Brain pericyte (primary cell): ENCODE measurements around the gene SORCS3.

Experiments
- DNase-seq: peaks from one replicate; pipeline ENCODE4 v3.0.0-alpha.2; 2012; ENCODE audit warnings: low read depth, low spot score

SORCS3 gene

DNA sequence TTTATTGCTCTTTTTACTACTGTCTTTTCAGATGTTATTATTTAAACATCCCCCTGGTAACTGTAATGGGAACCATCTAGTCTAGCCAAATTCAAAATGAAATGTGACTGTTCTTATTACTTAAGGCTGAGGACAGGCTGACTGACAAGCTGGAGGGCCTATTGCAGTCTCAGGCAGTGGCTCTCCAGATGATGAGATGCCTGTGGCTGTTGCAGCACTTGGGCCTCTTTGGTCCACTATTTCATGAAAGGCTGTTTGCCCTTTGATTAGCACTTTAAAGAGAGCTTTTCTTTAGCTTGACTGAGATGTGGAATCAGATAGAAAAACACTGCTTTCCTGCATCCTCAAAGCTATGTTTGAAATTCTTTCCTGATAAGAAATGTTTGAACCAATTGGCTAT, 540.5 kb downstream of the SORCS3 start:
- DNase-seq = no peak

DNA sequence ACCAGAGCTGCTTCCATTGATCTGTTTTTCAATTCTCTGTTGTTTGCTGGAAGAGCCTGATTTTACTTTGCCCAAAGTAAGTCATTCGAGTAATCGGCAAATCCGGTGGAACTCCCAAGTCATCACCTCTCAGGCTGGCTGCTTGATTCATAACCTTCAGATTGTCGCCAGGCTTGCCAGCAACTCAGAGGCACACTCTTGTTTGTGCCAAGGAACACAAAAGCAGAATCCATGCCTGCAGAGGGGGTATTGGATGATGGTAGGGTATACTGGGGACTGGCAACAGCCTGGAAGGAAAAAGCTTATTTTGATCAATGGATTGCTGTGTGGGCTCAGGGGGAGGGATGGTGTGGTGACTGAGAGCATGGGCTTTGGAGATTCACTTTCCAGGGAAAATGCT, 542.4 kb downstream of the SORCS3 start:
- DNase-seq = no peak

DNA sequence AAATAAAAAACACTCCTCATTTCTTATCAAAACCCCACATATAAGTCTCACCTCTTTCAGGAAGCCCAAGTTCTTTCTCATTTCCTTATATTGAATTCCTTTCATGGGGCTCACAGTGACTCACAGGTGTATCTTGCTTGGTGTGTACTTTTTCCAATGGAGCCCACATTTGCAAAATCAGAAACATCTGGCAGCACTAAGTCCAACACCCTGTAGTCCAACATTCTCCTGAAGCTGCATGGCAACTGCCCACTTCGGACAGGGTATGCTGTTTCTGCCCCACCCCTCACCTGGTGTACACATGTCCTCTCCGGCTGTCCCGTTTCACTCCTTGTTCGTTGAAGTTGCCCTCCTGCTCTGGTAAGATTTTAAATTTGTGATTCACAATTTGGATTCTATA, 544.1 kb downstream of the SORCS3 start:
- no peak for DNase-seq

DNA sequence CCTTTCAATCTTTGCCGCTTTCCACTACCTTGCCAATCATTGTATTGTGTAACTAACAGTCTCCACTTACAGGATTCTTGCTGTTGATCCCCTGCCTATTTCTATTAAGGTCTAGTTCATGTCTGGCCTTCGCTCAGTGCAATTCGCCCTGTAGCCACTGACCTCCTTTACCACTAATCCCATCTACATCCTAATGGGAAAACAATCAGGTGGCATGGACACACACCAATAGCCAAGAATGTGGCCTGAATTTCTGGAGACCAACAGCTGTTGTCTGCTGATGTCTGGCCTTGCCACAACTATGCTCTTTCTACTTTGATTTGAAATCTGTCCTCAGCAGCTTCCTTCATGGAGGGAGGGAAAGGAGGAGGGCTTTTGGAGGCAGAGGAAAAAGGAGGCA, 546.2 kb downstream of the SORCS3 start:
- no peak for DNase-seq

DNA sequence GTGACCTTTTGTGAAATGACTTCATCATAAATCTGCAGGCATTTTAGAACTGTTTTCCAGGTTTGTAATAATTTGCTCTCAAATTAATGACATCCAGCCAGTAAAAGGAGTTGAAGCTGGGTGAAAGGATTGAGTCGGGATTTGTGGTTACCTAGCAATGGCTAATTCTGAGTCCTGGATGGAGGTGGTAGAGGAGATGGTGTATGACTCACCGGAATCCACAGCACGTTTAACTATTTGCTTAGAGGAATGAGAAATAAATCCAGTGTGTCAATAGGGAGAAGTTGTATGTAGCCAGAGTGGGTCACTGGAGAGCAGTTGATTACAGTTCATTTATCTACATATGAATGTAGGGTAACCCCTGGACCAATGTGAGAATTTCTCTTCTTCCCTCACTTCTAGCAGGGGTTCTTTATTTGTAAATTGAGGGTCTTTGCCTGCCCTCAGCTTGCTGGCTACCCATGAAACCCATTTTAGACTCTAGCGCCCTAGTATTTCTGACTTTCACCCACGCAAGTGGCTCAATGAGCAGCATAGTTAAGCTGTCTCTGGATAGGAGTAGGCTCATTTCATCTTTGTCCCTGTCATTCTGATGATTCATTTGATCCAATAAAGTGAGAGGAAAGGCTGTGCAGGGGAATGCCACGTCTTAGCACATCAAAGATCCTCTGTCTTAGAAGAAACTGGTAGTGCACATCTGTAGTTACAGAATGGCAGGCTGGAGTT, 547.8 kb downstream of the SORCS3 start:
- DNase-seq = no peak

DNA sequence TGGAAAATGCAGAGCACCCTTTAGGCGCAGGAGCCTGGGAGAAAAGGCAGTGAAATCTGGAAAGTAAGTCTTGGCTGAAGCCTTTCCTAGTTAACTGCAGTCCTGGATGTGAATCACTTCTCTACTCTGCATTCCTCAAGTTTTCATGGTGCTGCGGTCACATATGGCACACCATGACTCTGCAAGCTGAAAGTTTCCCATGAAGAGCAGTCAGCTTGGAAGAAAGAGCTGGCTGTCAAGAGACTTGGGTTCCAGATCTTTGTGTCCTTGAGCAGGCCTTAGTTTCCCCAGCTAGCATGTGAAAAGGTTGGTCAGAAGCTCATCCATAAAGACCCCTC, 548.3 kb downstream of the SORCS3 start:
- no peak for DNase-seq

DNA sequence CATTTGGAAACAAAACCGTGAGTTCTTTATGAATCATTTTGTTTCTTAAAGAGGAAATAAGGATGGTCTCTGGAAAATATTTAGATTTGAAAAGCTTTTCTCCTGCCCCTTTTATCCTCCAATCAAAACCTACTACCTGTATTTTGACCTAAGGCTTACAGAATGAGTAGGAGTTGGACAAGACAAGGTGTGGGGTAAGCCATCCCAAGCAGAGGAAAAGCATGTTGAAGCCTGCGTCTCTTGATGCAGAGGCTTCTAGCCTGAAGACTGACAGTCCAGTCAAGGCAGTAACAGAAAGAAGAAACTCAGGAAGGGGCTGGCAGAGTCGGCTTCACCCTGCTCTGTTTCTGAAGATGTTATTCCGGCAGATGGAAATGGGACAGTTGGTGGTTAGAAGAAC, 551.1 kb downstream of the SORCS3 start:
- DNase-seq = no peak

DNA sequence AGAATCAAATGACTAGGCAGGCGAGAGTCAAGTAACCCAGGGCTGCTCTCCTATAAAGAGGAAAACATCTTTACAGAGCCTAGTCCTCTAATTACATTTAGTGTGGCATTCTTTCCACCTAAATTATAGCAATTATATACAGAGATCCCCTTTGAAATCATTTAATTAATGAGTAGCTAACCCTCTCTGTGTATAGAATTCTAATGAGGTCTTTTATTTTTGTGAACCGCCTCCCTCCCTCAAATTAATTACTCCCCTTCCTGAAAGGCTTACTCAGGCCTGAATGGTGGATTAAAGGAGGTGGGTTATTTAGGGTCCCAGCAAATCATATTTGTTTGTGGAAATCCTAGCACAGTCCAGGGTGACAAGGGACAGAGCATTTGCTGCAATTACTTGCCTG, 551.8 kb downstream of the SORCS3 start:
- no peak for DNase-seq

DNA sequence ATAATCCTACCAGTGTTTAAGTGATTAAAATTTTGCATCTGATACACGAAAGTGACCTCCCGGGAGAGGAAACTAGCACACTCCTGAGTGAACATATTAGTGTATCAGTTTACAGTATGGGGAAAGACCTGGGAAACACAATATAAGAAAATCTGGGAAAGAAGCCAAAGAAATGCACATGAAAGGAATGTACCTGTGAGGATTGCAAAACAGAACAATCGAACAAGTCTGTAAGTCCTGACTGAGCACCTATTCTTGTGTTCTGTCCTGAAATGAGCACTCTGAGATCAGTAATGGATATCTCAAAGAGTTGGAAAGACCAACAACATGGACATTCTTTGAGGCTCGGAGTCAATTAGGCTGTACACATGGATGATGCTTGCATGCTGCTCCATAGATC, 554.7 kb downstream of the SORCS3 start:
- DNase-seq = no peak

DNA sequence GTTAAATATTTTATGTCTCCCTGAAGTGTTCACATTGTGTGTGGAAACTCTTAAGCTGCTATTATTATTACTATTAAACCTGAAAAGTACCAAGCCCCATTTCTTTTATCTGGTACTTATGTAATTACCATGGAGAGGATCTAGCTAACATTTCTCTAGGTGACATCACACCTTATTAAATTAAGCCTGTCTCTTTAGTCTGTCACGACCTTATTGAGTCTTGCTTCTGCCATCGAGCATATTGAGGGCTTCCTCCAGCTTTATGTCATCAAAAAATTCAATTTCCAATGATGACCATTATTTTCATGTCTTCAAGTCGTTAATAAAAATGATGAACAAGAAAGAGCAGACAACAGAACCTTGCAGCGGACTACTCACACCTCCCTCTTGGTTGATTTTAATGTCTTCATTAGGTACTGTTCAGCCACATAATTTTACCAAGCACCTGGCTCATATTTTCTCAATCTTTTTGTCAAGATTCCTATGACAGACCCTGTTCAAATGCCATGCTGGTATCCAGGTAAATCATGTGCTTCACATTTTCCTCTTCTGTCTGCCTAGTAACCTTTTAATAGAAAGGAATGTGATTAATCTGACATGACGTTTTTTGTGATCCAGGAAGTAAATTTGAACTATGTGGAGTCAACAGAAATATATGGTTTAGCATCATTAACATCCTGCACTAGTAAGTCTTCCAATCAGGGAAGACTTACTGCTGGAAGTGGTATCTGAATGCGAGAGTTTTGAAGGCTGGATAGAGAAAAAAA, 556.7 kb downstream of the SORCS3 start:
- no peak for DNase-seq

DNA sequence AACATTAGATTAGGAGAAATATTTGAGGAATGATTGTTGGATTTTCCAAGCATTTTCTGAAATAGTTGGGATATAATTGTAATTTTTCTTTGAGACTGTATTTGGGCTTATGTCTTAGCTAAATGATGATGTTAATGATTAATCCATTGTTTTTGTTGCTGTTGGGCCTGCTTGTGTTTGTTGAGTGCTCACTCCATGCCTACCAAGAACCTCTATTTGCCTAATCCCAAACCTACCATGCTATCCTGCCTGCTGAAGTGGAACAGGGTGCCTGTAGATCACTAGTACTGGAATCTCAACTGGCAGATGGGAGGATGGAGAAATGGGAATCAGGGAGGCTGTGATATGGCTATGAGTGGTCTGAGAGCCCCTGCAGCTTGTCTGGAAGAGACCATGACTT, 565.5 kb downstream of the SORCS3 start:
- no peak for DNase-seq

DNA sequence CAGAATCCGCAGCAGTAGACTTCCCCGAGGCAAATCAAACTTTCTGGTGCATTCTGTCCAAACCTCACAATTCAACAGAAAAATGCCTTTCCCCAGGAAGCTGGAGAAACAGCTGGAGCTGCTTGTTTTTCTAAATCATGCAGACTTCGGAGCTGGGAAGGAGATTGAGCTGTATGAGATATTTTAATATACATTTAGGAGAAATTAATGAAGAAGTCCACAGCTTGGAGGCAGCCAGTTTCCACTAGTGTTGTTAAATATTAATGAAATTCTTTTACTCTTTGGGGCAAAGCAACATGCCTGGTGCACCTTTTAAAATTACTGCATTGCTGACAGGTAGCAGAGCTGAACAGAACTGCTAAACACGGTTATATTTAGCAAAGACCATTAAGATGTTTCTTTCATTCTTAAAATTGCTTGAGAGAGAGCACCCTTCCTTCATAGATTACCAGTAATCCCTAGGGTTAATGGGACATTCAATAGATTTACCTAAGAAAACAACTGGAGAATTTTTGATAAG, 566.4 kb downstream of the SORCS3 start:
- DNase-seq = no peak

DNA sequence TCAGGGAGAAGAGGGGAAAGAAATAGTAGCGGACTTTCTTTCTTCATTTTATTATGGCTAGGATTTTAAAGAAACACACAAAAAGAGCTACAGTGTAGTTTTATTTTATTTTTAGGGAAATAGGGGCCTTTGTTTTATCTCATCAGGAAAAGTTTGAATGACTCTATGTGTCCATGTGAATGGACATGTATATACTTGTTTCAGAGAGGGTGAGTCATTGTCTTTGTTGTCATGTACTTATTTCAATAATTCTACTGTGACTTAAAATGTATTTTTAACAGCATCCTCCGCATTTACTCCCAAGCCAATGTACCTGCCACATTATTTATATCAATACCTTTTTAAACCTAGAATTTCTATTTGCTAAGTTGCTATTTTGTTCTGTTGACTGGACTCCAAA, 569.5 kb downstream of the SORCS3 start:
- no peak for DNase-seq

DNA sequence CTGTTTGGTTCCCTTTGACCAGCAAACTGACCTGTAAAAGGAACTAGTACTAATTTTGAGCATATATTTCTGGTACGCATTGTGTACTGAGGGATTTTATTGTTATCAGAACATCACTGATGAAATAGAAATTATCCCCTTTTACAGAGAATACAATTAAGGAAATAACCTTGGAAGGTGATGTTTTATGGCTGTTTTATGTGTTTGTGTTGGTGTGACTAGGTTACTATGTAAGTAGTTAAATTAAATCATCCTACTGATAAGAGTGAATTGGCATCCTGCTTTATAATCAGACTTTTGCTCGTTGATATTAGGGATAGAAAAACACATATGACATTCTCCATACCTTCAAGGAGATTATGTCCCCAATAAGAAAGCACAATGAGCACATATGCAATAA, 596.6 kb downstream of the SORCS3 start:
- no peak for DNase-seq

DNA sequence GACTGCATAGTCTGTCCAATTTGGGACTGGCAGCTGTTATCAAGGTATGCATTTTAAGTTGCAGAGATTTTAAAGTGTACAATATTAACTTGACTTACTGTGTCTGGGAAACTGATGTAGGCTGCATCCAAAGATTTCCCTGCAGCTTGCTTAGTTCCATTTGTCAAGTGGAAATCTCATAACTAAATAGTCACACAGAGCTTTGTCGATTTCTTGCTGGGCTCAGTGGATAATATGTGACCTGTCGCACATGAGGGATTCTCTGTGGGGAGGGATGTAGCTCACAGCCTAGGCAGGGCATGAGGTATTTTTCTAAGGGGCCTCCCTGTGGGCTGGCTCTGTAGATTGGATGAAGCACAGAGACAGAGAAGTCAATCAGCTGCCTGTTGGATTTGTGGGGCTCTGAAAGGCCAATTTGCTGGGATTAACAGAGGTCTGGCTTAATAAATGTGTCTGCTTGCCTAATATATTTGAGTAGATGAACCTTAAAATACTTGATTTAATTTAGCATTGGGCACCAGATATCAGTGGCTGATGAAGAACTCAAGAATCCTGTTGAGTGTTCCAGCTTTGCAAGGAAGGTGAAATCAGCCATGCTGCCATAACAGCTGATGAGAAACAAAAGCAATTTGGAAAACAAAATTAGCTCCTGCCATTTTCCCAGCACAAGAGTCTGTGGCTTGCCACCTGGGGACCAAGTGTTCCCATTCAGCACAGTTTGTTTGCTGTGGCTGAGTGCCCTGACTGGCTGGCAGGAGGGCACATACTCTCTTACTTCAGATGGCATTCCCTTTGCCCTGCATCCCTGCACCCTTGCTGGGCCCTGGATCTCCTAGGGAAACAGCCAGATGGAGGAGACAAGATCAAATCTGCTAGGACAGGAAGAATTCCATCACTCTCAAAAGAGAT, 598.5 kb downstream of the SORCS3 start:
- no peak for DNase-seq

DNA sequence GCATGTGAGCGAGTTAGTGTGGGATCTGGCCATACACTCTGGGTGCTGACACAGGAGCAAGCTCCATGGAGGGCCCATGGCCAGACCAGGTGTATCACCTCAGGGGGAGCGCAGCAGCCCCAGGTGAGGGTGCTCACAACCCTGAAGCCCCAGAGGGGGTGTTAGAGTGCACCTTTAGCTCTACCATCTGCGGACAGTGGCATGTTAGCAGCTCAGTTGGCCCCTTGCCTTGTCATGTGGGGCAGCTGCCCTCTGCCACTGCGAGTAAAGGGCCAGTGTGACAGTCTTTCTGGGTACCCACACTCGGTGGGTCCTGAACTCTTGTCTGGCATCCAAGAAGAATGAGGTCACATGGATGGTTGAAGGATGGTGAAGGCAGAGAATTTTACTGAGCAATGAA, 600.2 kb downstream of the SORCS3 start:
- DNase-seq = no peak

DNA sequence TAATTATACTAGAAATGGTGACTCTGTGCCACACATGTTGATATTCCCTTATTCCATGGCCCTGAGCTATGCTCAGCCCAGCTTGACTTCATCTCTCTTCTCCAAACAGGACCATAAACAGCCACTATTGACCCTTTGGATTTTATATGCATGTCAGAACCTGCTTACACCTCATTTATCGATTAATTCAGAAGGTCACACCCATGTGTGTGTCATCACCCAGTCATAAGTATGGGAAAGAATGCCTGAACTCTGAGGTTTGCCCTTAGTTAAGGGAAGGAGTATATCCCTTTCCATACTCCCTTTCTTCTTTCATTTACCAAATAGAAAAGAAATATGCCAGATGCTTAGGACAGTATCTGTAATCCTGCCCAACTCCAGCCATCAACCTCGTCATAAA, 602.3 kb downstream of the SORCS3 start:
- DNase-seq = no peak

DNA sequence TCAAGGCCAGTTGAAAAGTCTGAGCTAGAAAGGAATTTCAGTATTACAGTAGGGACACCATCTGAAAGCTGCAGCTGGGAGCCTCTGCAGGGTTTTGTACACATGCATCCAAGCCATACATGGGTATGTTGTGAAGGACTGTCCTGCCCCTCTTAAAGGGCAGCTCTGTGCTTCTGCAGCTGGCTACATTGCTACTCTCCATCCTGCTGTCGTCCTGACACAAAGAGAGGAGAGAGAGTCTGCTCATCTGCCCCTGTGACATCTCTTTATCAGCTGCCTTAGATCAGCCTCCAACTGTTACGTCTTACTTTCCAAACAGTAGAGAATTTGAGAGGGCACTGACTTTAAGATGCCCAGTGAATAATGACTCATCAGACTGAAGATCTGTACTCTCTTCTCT, 602.7 kb downstream of the SORCS3 start:
- DNase-seq = no peak

DNA sequence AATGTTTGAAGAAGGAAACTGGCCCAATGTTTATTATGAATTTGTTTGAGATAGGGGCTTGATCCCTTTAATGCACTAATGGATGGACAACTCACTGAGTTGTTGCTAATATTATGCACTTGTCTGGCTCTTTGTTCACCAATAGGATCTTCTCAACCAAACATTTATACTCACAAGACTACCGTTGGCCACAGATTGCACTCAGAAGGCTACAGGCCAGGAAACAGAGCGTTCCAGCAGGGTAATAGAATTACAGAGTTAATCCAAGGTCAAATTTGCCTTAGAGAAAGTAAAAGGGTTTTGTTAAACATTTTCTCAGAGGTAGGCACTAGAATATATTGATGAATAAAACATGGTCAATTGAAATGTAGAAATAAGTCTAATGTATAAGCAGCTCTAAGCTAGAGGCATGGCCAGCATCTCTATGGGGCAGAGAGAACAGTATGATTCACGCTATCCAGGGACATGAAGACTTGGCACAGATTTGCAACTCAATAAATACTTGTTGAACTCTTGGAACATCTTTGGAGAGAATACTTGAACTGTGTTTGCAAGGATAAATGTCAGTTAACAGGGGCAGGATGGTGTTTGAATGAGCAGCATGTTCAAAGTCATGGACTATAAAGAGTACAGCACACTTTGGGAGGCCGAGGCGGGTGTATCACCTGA, 606.9 kb downstream of the SORCS3 start:
- no peak for DNase-seq

DNA sequence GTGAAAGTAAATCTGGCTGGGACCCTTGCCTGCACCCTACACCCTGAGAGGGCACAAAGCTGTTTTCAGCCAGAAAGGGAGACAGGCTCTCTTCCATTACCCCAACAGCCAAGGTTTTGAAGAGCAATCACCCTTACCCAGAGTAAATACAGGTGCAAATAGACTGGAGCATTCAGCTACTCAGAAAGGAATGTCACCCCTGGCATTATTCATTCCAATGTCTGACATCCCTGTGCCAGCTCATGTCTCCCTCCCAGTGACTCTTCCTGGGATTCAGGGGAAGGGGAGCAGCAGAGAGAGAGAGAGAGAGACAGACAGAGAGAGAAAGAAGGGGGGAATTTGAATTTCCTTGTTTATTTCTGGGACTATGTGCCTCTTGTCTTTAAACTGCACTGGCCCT, 611.8 kb downstream of the SORCS3 start:
- no peak for DNase-seq

DNA sequence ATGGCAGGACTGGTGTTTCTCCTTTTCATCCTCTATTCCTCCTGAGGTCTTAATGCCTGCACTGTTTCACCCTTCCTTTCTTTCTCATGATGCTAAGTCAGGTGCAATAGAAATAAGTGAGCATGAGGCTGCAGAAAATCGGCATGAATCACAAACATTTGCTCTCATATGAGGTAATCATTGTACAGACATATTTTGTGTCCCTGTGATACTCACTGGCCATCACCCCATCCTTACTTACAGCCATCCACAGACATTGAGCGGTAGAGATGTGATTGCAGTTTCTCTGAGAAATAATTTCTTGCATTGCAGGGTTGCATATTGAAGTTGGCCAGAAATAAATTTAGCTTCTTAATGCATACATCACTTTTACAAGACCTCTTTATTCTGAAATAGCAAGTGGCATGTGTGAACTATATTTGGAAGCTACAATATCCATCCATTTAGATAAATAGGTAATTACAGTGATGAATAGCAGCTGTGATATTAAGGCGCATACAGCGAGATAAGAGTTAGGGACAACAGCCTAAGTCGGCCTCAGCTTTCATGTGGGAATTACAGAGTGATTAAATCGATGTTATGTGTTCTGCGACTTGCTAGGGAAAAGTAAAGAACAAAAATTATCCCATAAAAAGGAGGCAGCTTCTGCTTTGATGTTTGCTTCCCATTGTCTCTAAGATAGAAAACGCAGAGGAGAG, 612.6 kb downstream of the SORCS3 start:
- no peak for DNase-seq
